Measurements from ENCODE around the gene ZNF892. TPM values are rescaled to one million over a fixed set of nuclear protein-coding genes. Genes with fewer than 3 reads are reported as not detected.

The ZNF892 gene
- total and polyA plus RNA-seq, 9 of the 15 experiments (the other 6 are each of a cell fraction or from before 2014, with no cell fraction given), result 0.07 to 0.13 (median 0.09) TPM; not detected in 6

DNA sequence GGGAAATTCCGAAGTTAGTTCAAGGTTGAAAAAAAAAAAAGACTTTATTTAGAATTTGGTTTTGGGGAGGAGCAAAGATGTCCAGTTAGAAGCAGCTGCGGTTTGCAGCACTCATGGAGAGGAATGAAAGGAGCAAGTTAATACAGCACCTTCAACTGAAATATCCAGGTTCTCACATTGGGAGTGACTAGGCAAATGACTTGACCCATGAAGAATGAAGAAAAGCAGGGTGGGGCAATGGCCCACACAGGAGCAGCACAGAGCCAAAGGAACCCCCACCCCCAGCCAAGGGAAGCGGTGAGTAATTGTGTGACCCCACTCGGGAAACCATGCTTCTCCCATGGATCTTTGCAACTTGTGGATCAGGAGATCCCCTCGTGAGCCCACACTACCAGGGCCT, 32.8 kb downstream of the ZNF892 start:
- Histone ChIP-seq H3K9ac (ENCODE audit: insufficient read depth in 1 of 2, low read depth in 2 of 2, low read length in 2 of 2) (no peak overlapping the region), H3K4me2 (ENCODE audit: insufficient read depth, low read length) (no peak overlapping the region), H2AFZ (ENCODE audit: low read depth, low read length) (no peak overlapping the region), H3K9me1 (ENCODE audit: control insufficient read depth, insufficient read depth, low read length) (no peaks in the 10 kb centered on the region), H3K27ac (ENCODE audit: extremely low read depth, low read depth, low read length) (no peak overlapping the region), H3K9me3 (replicated peaks; ENCODE audit: control insufficient read depth, insufficient read depth, low read depth, low read length) (no peaks in the 10 kb centered on the region), H3K4me3 (no peak overlapping the region), H4K20me1 (replicated peaks; ENCODE audit: control insufficient read depth, insufficient read depth, low read length) (no peaks in the 10 kb centered on the region), H3K4me1 (replicated peaks in 1 of 2; ENCODE audit: control insufficient read depth in 2 of 2, insufficient read depth in 2 of 2, low read length in 2 of 2) (no peaks in the 10 kb centered on the region), H3K79me2 (ENCODE audit: control insufficient read depth, insufficient read depth, low read length) (no peaks in the 10 kb centered on the region), H3K27me3 (ENCODE audit: control insufficient read depth in 2 of 2, insufficient read depth in 2 of 2, low read length in 2 of 2) (no peaks in the 10 kb centered on the region; a peak in 1 of 5 replicates), H3K36me3 (ENCODE audit: control insufficient read depth, insufficient read depth, low read length) (no peaks in the 10 kb centered on the region)
- CTCF ChIA-PET (ENCODE audit: low intra/inter-chr PET ratio), result no interaction called here
- no peak for FAIRE-seq
- in situ Hi-C loops (cut with MboI), result no loop called here
- POLR2A ChIA-PET, result no interaction called here
- WGBS (ENCODE audit: insufficient coverage, low coverage, missing lambda C conversion rate), result 2% methylated on average over 5 of the region's 5 CpGs
- intact Hi-C loops (cut with micrococcal nuclease), result no loop called here
- ATAC-seq, result no peak
- no peak for DNase-seq (ENCODE audit: extremely low read depth in 1 of 4, low spot score in 3 of 4)
- TF ChIP-seq NR2F6 (CRISPR knock-in tag; IDR thresholded peaks at IDR 0.05) (no peak), ZNF79 (CRISPR knock-in tag; IDR thresholded peaks at IDR 0.05; ENCODE audit: low read depth) (no peak), TFAM (CRISPR knock-in tag; conservative IDR thresholded peaks at IDR 0.05) (no peak), TSC22D4 (tag; IDR thresholded peaks at IDR 0.05) (no peak), ZNF212 (CRISPR knock-in tag; IDR thresholded peaks at IDR 0.05) (no peak), SRSF3 (IDR thresholded peaks at IDR 0.05; ENCODE audit: insufficient read depth, low read length) (no peak), ZNF140 (CRISPR knock-in tag; IDR thresholded peaks at IDR 0.05) (no peak), RBFOX2 (IDR thresholded peaks at IDR 0.05; ENCODE audit: low read depth, low read length) (no peak), HNRNPLL (IDR thresholded peaks at IDR 0.05; ENCODE audit: low read depth, low read length, poor library complexity, severe bottlenecking) (no peak), JUNB (CRISPR knock-in tag; conservative IDR thresholded peaks at IDR 0.05) (no peak), ARID1B (IDR thresholded peaks at IDR 0.05) (no peak)
- TF ChIP-seq, protein P1, sequence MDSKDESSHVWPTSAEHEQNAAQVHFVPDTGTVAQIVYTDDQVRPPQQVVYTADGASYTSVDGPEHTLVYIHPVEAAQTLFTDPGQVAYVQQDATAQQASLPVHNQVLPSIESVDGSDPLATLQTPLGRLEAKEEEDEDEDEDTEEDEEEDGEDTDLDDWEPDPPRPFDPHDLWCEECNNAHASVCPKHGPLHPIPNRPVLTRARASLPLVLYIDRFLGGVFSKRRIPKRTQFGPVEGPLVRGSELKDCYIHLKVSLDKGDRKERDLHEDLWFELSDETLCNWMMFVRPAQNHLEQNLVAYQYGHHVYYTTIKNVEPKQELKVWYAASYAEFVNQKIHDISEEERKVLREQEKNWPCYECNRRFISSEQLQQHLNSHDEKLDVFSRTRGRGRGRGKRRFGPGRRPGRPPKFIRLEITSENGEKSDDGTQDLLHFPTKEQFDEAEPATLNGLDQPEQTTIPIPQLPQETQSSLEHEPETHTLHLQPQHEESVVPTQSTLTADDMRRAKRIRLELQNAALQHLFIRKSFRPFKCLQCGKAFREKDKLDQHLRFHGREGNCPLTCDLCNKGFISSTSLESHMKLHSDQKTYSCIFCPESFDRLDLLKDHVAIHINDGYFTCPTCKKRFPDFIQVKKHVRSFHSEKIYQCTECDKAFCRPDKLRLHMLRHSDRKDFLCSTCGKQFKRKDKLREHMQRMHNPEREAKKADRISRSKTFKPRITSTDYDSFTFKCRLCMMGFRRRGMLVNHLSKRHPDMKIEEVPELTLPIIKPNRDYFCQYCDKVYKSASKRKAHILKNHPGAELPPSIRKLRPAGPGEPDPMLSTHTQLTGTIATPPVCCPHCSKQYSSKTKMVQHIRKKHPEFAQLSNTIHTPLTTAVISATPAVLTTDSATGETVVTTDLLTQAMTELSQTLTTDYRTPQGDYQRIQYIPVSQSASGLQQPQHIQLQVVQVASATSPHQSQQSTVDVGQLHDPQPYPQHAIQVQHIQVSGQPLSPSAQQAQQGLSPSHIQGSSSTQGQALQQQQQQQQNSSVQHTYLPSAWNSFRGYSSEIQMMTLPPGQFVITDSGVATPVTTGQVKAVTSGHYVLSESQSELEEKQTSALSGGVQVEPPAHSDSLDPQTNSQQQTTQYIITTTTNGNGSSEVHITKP (IDR thresholded peaks at IDR 0.05; ENCODE audit: partially characterized antibody), result no peak
- BruUV-seq (replicated peaks), result no TSS peak

Measured in K562 (cell line).